ENCODE data around the gene COA7.

COA7 gene

GRCh38 chr1:52667984-52668383, 30.2 kb downstream of the COA7 start:
- no peak for DNase-seq

- no peak for DNase-seq
These were observed 30.9 kb downstream of the COA7 start for GRCh38 chr1:52667290-52667689.

GRCh38 chr1:52665006-52665941, 32.9 kb downstream of the COA7 start:
- DNase-seq: no peak

- no peak for DNase-seq
These were observed 34.4 kb downstream of the COA7 start for GRCh38 chr1:52663716-52664115.

- DNase-seq: no peak
These were observed 35.4 kb downstream of the COA7 start for GRCh38 chr1:52662645-52663313.

- DNase-seq: no peak
These were observed 37.3 kb downstream of the COA7 start for GRCh38 chr1:52660807-52661206.

GRCh38 chr1:52659851-52660596, 38.1 kb downstream of the COA7 start:
- no peak for DNase-seq

- no peak for DNase-seq
These were observed 38.8 kb downstream of the COA7 start for GRCh38 chr1:52659356-52659755.

GRCh38 chr1:52658795-52659194, 39.4 kb downstream of the COA7 start:
- no peak for DNase-seq

GRCh38 chr1:52657702-52658101, 40.4 kb downstream of the COA7 start:
- no peak for DNase-seq

- DNase-seq: no peak
These were observed 44.1 kb downstream of the COA7 start for GRCh38 chr1:52654063-52654462.

- no peak for DNase-seq
These were observed 44.8 kb downstream of the COA7 start for GRCh38 chr1:52653207-52653849.

- no peak for DNase-seq
These were observed 46.2 kb downstream of the COA7 start for GRCh38 chr1:52651904-52652303.

- DNase-seq: no peak
These were observed 52.9 kb downstream of the COA7 start for GRCh38 chr1:52645261-52645660.

- peak; percentile 59 for DNase-seq
These were observed 56.8 kb downstream of the COA7 start for GRCh38 chr1:52641307-52641706.

GRCh38 chr1:52640697-52641096, 57.5 kb downstream of the COA7 start:
- DNase-seq: no peak

- no peak for DNase-seq
These were observed 60.2 kb downstream of the COA7 start for GRCh38 chr1:52637946-52638345.

GRCh38 chr1:52636721-52637695, 61.1 kb downstream of the COA7 start:
- DNase-seq: peak; percentile 88

GRCh38 chr1:52635321-52636089, 62.6 kb downstream of the COA7 start:
- DNase-seq: no peak
